Spleen (tissue), 7 donors: Measurements from ENCODE around the gene ECI1.

Source experiments
- POLR2A ChIP-seq, 3 donors: fragments of 450-650 bp; IDR thresholded peaks; one replicate each; pipeline ENCODE4 v1.5.1; 2017; ENCODE audit warnings: antibody characterized with exemption in 3 of 3, mild to moderate bottlenecking in 1 of 3
- TF ChIP-seq, protein P1 (sequence below), 11 experiments: fragments of 200-600 bp in 7 of 11; fragments of 450-650 bp in 4 of 11; sonication (generic) in 4 of 11; IDR thresholded peaks in 8 of 11; conservative IDR thresholded peaks in 3 of 11; 1 replicate in 7 of 11; 2 replicates in 4 of 11; pipeline versions ENCODE4 v1.4.0 to v1.8.0; 2016 to 2021; ENCODE audit warnings: antibody characterized with exemption in 11 of 11, inconsistent platforms in 4 of 11, mild to moderate bottlenecking in 1 of 11
- donor health status: DM: no; HTN: no; CAD: no; lungs with moderate emphysema.
- donor health status: DM: no; HTN: no; CAD: no.
- donor health status: DM: no; HTN: no; CAD: no.

GRCh38 chr16:2223221-2223941, 28.0 kb downstream of the ECI1 start, which contains the start of gene E4F1:
- peak; percentile 57 to 86 (median 62) for TF ChIP-seq POLR2A (IDR thresholded peaks at IDR 0.05)
- TF ChIP-seq, protein P1, sequence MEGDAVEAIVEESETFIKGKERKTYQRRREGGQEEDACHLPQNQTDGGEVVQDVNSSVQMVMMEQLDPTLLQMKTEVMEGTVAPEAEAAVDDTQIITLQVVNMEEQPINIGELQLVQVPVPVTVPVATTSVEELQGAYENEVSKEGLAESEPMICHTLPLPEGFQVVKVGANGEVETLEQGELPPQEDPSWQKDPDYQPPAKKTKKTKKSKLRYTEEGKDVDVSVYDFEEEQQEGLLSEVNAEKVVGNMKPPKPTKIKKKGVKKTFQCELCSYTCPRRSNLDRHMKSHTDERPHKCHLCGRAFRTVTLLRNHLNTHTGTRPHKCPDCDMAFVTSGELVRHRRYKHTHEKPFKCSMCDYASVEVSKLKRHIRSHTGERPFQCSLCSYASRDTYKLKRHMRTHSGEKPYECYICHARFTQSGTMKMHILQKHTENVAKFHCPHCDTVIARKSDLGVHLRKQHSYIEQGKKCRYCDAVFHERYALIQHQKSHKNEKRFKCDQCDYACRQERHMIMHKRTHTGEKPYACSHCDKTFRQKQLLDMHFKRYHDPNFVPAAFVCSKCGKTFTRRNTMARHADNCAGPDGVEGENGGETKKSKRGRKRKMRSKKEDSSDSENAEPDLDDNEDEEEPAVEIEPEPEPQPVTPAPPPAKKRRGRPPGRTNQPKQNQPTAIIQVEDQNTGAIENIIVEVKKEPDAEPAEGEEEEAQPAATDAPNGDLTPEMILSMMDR (IDR thresholded peaks at IDR 0.05 in 8 of 11, conservative IDR thresholded peaks at IDR 0.05 in 3 of 11) = peak in 8 of 11 experiments; percentile 21 to 64 (median 42)
